Endometrial microvascular endothelial cells (primary cell): ENCODE measurements around the gene RXRB. TPM values are rescaled to one million over a fixed set of nuclear protein-coding genes. Genes with fewer than 3 reads are reported as not detected.

Experiments
- in situ Hi-C: cut with HindIII; loops from 2 replicates; pipeline ENCODE4 v1.10.0; 2017; ENCODE audit warnings: low sequenced_read_pairs, low pct_unique_long_range_greater_than_20kb; ENCODE audit errors: inconsistent ontology term
- total RNA-seq: library from RNA; depleted of rRNA; stranded (reverse); fragments of >200 nt; gene quantifications from one replicate; pipeline ENCODE4 v1.2.3, GENCODE V29; 2015; ENCODE audit errors: inconsistent ontology term

The RXRB gene
- total RNA-seq, 1 donor from 2014 or later = 19.3 TPM

GRCh38 chr6:33213166-33213988 is 12.9 kb upstream of the RXRB start:
- in situ Hi-C loops = no loop called here

- in situ Hi-C loops = no loop called here
Observed at GRCh38 chr6:33212857-33213165, 12.3 kb upstream of the RXRB start.

- in situ Hi-C loops = no loop called here
Observed at GRCh38 chr6:33211666-33212422, 11.4 kb upstream of the RXRB start.

GRCh38 chr6:33211136-33211535 is 10.7 kb upstream of the RXRB start:
- in situ Hi-C loops = no loop called here

- in situ Hi-C loops = no loop called here
Observed at GRCh38 chr6:33209856-33210255, 9.4 kb upstream of the RXRB start.

GRCh38 chr6:33208091-33208967 is 7.9 kb upstream of the RXRB start, which contains the start of gene RING1:
RING1 (plus strand) TSS chr6:33208500; CDS start chr6:33208823, 323 bp downstream.
- in situ Hi-C loops = no loop called here

GRCh38 chr6:33207552-33208090 is 7.2 kb upstream of the RXRB start:
- in situ Hi-C loops = no loop called here

GRCh38 chr6:33206864-33207551 is 6.5 kb upstream of the RXRB start:
- in situ Hi-C loops = no loop called here

GRCh38 chr6:33206027-33206863 is 5.8 kb upstream of the RXRB start:
- in situ Hi-C loops = no loop called here

GRCh38 chr6:33205191-33206026 is 4.9 kb upstream of the RXRB start:
- in situ Hi-C loops = no loop called here

GRCh38 chr6:33204415-33205190 is 4.1 kb upstream of the RXRB start, which contains the start of gene HSD17B8:
HSD17B8 (plus strand) TSS chr6:33204655; CDS start chr6:33204669, 14 bp downstream.
- in situ Hi-C loops = no loop called here

GRCh38 chr6:33204165-33204414 is 3.6 kb upstream of the RXRB start:
- in situ Hi-C loops = no loop called here

GRCh38 chr6:33203443-33204164 is 3.1 kb upstream of the RXRB start:
- in situ Hi-C loops = no loop called here

- in situ Hi-C loops = no loop called here
Observed at GRCh38 chr6:33202799-33203198, 2.3 kb upstream of the RXRB start.

- in situ Hi-C loops = no loop called here
Observed at GRCh38 chr6:33201935-33202334, 1.5 kb upstream of the RXRB start.

GRCh38 chr6:33201147-33201545 is 681 bp upstream of the RXRB start:
- in situ Hi-C loops = no loop called here
